GM12865 (cell line): ENCODE data around the gene VAMP8.
"Not testable (repeated sequence)": the region's sequence is repeated elsewhere in the genome, so short reads cannot be mapped to it uniquely, and the experiment has no call there.

Experiments used
- DNase-seq: peaks from one replicate; pipeline ENCODE4 v3.0.0; 2010; ENCODE audit warnings: low read depth
- H3K4me3 ChIP-seq: 2 replicates; pipeline ENCODE4 v1.5.1; 2011; ENCODE audit warnings: mild to moderate bottlenecking, low read depth, low read length, control low read depth
- TF ChIP-seq, protein P1 (sequence below): IDR thresholded peaks from 2 replicates; pipeline ENCODE4 v1.5.1; 2011; ENCODE audit warnings: low read length, control low read depth, low read depth, inconsistent platforms; ENCODE audit not compliant: insufficient read depth; ENCODE audit errors: missing control alignments

Gene VAMP8

DNA sequence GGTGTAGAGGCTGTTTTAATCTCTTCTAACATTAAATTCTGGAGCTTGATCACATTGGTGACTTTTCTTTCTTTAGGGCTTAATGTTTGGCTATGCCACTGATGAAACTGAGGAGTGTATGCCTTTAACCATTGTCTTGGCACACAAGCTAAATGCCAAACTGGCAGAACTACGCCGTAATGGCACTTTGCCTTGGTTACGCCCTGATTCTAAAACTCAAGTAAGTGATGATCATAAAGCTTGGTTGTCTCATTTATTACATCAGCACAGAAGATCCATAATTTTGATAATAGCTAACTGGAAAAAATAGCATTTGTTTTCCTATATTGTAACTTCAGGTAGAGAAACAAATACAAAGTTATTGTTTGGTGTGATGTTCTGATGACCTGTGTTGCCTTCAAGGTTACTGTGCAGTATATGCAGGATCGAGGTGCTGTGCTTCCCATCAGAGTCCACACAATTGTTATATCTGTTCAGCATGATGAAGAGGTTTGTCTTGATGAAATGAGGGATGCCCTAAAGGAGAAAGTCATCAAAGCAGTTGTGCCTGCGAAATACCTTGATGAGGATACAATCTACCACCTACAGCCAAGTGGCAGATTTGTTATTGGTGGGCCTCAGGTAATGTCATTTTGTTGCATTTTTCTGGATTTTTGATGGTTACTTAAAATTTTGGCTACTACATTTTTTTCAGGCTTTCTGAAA lies 35.5 kb upstream of the VAMP8 start:
- TF ChIP-seq, protein P1, sequence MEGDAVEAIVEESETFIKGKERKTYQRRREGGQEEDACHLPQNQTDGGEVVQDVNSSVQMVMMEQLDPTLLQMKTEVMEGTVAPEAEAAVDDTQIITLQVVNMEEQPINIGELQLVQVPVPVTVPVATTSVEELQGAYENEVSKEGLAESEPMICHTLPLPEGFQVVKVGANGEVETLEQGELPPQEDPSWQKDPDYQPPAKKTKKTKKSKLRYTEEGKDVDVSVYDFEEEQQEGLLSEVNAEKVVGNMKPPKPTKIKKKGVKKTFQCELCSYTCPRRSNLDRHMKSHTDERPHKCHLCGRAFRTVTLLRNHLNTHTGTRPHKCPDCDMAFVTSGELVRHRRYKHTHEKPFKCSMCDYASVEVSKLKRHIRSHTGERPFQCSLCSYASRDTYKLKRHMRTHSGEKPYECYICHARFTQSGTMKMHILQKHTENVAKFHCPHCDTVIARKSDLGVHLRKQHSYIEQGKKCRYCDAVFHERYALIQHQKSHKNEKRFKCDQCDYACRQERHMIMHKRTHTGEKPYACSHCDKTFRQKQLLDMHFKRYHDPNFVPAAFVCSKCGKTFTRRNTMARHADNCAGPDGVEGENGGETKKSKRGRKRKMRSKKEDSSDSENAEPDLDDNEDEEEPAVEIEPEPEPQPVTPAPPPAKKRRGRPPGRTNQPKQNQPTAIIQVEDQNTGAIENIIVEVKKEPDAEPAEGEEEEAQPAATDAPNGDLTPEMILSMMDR: no peak
- DNase-seq: no peak
- H3K4me3 ChIP-seq: peak overlapping the region; percentile 84

DNA sequence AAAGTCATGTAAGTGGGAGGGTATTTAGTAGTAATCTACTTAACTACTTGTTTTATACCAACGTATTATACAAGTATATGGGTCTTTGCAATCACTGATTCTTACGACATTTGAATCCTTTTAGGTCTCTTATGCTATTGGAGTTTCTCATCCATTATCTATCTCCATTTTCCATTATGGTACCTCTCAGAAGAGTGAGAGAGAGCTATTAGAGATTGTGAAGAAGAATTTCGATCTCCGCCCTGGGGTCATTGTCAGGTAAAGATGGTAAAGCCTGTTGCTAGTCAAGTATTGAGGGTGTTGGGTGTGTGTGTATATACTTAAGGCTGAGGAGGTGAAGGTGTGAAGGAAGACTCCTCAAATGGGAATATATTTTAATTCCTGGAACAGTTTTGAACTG lies 34.6 kb upstream of the VAMP8 start:
- no peak for DNase-seq
- TF ChIP-seq, protein P1: no peak
- no peak overlapping the region for H3K4me3 ChIP-seq

DNA sequence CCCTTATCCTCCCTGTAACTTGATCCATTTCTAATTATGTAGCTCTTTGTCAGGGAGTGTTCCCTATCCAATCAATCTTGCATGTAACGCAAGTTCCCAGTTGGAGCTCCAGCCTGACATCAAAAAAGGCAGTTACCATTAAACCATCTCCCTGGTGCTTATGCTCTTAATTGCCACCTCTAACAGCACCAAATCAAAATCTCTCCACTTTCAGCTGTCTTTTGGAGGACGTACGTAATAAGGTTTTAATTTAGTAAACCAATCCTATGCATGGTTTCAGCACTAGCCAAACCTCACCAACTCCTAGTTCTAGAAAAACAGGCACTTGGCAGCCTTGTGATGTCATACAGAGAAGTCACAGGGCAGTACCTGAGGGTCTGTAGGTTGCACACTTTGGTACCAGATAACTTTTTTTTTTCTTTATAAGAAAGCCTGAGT lies 33.1 kb upstream of the VAMP8 start:
- not testable (repeated sequence) for H3K4me3 ChIP-seq, DNase-seq

DNA sequence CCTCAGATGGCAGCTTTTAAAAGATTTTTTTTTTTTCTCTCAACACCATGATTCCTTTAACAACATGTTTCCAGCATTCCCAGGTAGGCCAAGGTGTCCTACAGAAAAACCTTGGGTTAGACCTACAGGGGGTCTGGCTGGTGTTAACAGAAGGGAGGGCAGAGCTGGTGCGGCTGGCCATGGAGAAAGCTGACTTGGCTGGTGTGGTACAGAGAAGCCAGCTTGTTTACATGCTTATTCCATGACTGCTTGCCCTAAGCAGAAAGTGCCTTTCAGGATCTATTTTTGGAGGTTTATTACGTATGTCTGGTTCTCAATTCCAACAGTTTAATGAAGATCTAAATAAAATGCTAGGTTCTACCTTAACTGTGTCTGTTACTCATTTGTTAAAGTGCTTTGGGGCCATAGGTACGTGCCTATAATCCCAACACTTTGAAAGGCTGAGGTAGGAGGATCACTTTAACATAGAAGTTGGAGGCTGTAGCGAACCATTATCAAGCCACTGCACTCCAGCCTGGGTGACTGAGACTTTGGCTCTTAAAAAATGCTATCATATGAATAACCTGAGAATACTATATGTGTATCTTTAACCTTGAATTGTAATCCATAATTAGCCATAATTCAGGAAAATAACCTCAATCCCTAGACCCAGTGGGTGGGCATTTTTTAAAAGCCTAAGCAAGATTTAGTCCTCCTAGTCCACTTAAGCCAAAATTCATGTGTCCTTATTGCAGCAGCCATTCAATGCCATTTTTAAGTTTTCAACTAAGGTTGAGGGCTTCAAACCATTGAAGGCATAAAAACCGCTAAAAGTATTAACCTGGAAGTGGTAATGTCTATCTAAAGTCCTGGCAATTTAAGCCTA lies 32.2 kb upstream of the VAMP8 start:
- not testable (repeated sequence) for H3K4me3 ChIP-seq, DNase-seq

DNA sequence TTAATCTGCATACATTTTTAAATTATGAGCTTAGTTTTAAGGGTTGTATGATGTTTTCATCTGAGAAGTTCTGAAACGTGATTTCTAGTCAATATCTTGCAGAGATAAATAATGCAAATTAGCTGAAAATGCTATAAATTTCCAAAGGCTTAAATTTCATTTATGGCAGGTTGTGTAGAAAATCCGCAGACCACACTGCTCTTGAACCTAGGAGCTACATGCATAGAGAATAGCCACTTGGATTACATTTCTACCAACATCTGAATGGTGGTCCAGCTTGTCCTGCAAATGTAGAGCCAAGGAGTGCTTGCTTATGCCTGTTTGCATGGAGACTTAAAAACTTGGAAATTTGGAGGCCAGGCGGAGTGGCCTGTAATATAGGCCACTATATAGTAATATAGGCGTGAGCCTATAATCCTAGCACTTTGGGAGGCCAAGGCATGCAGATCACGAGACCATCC lies 31.6 kb upstream of the VAMP8 start:
- DNase-seq: peak; percentile 29
- TF ChIP-seq, protein P1: no peak
- H3K4me3 ChIP-seq: no peak overlapping the region

DNA sequence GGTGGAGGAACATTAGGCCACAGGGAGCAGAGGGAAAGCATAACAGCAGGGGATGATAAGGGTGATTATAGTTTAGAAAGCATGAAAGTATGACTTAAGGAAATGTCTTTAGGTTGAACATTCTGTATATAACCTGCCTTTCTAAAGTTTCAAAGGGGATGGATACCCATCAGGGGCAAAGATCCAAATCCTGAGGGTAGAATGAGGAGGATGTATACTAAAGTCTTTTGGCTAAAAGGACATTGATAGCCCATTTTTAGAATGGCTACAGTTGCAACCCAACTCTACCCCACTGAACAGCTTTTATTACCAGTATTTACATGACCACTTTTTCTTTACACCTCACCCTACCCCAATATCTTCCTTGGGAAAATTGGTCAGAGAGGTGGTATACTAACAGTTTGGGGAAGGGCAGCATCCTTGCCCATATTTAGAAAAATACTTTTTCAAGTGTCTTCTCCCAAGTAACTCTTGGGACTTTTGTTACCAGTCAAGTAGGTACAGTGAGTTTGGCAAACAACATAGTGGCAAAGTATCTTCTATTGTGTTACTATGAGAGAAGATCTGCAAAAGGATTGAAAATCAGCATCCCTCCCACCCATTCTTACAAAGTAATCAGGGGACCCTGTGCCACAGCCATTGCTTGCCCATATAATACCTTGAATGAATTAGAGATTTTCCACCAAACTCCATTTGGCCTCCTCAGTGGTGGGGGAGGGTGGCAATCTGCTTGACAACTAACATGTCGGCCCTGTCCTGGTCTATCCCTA lies 30.1 kb upstream of the VAMP8 start:
- no peak overlapping the region for H3K4me3 ChIP-seq
- TF ChIP-seq, protein P1: no peak
- peak; percentile 20 for DNase-seq

DNA sequence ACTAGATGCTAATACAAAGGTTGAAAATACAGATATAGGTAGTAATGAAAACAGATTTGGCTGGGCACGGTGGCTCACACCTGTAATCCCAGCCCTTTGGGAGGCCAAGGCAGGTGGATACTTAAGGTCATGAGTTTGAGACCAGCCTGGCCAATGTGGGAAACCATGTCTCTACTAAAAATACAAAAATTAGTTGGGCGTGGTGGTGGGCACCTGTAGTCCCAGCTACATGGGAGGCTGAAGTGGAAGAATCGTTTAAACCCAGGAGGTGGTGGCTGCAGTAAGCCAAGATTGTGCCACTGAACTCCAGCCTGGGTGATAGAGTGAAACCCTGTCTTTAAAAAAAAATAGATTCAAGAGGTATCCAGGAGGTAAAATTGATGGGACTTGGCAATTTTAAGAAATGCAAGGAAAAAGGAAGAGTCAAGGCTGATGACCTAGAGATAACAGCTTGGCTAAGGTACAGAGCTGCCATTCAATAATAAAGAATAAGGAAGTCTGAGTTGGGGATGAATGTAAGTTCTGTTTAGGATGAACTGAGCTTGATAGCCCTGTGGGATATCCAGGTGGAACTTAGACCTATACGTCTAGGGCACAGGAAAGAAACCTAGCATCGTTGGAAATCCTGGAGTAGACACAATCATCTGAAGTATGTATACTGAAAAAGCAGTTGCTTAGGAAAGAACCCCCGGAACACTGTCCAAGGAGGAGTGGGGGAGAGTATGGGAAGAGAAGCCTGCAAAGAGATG lies 29.4 kb upstream of the VAMP8 start:
- TF ChIP-seq, protein P1: no peak
- no peak overlapping the region for H3K4me3 ChIP-seq
- no peak for DNase-seq
